Activated CD4-positive, alpha-beta T cell treated with anti-CD3 and anti-CD28 coated beads, Interleukin-2, Interleukin-4, amounts not matched to agents 100 ng/mL and 50 ng/mL, durations not matched to agents 16 hours and 8 hours (primary cell): Measurements from ENCODE around the gene OR10G2.
"Not testable (repeated sequence)": the region's sequence is repeated elsewhere in the genome, so short reads cannot be mapped to it uniquely, and the experiment has no call there.

Experiments used
- DNase-seq: peaks from one replicate; pipeline ENCODE4 v3.0.0-alpha.2; 2020; ENCODE audit warnings: low spot score

Gene OR10G2, protein sequence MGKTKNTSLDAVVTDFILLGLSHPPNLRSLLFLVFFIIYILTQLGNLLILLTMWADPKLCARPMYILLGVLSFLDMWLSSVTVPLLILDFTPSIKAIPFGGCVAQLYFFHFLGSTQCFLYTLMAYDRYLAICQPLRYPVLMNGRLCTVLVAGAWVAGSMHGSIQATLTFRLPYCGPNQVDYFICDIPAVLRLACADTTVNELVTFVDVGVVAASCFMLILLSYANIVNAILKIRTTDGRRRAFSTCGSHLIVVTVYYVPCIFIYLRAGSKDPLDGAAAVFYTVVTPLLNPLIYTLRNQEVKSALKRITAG

DNA sequence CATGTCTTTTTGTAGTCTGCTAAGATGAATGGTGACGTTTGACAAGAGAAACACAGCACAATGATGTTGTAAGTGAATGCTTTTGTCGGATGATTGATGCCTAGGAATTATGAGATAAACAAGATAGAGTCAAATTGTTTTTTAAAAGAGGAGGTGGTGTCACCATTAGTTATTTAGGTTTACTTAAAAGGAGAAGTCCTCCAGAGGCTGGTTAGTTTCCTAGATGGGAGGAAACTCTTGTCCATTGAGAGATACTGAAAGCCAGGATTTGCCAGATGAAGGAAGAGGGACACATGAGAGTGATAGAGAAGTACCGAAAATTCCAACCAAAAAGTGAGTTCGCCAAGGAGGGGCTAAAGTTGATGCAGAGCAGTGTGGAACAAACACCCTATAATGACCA lies at the start of gene OR10G2:
TSS of gene OR10G2 (minus strand) at position 101 of the 400 bp plus-strand sequence. CDS start at position 3, 98 bp downstream.
- DNase-seq = no peak

DNA sequence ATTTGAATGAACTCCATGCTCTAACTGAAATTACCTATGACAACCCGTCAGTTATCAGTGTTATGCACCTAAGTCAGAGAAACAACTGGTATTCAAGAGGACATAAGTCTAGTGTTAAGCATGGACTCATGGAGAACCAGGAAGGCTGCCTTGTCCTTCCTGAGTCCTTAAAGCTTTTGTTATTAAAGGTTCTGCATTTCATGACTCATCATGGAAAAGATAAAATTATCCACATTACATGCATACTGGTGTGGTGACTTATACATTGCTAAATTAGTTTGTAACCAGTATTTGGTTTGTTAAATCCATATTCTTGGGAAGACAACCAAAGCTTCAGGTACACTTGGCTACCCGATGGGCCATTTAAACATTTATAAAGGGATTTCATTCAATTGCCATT lies 45.3 kb upstream of the OR10G2 start:
- no peak for DNase-seq

DNA sequence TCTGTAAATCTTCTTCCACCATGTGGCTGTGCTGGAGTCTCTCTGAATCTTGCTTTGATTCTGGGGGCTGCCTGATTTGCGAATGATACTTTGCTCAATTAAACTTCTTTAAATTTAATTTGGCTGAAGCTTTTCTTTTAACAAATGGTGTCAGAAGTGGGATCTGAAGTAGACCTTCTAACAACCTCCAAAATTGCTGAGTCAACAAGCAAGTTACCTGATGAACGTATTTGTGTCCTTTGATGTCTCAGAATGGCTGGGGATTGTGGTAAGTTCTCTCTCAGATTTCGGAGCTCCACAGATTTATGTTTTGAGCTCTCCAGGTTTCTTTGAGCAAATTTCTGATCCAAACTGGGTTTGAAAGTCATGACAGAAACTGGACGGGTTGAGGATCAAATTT lies 40.8 kb upstream of the OR10G2 start:
- DNase-seq = no peak

DNA sequence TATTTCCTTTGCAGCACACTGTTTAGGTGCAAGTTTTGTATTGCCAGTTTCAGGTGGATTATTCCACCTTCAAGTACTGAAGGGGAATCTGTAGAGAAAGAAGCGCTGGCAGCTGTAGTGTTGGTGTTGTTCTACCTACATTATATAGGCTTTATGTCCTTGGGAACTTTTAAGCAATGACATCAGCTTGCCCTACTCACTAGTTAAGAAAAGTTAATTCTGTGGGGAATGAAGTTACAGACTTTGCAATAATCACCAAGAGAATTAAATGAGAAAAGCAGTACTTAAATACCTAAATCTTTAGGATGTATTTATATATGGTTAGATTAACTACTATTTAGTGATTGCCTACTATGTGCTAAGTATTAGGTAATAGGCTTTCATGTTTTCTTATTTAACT lies 39.0 kb upstream of the OR10G2 start, which contains the start of gene OR4E1:
TSS of gene OR4E1 (minus strand) at position 101 of the 400 bp plus-strand sequence. CDS start 2,883 bp downstream, outside the sequence.
- DNase-seq = no peak

DNA sequence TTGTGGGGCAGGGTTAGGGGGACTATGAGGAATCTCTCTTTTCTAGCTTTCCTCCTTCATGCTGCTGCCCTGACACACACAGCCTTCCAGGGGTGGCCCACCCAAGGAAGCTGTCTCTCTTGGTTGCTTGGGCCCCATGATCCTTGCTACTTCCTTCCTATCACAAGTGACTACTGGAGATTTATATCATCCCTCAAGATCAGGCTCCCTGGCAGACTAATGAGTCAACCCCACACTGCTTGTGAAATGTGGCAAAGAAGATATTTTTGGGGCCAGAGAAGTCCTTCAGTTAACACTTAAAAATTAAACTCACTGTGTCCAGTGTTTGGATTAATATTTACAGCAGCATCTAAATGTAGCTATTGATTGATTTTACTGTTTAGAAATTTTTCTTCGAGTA lies 37.4 kb upstream of the OR10G2 start:
- no peak for DNase-seq

DNA sequence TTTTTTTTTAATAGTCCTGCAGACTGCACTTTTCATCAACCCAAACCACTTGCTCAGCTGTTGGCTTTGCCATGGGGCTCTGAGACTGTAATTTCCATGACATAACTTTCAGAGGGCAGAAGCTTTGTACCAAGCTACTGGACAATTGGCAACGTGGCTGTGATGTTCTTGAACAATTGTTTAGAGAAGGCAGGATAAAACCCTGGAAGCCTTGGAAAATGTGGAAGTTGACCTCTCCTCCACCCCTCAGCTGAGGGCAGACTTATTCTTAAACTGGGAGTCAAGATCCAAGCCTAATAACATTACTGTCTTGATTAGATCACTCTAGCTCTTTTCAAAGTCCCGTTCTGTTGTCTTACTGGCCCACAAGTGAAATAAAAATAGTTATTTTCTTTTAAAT lies 36.6 kb upstream of the OR10G2 start:
- DNase-seq = no peak

DNA sequence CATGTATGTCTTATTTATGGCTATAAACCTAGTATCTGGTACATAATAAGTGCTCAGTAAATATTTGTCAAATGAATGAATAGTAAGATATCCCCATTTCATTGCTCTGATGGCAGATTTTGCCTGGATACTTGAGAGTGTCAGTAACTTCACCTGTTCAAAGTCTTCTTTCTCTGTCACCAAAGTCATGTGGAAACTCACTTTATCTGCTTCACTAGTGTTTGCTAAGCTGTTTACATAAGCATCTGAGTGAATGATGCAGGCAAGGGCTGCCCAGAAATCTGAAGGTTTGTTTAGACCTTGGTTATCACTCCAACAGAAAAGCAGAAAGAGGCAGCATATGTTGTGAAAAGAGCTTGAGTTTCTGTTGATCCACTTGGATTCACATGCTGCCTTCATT lies 34.5 kb upstream of the OR10G2 start:
- DNase-seq = no peak

DNA sequence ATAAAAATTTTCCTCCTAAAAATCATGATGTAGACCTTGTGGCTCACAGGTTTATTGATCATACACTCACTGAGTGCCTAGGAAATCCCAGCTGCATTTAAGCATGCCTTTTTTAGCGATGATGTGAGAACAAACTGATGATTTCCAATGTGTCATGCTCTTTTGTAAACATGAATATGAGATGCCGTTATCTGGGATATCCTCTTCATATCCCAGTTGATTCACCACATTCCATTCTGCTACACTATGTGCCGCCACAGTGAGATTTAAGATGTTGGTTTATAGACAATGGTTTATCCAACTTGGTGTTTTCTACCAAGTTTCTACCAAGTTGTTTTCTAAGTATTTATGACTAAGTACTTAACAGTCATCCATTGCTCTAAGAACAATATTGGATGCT lies 33.6 kb upstream of the OR10G2 start:
- DNase-seq = no peak

DNA sequence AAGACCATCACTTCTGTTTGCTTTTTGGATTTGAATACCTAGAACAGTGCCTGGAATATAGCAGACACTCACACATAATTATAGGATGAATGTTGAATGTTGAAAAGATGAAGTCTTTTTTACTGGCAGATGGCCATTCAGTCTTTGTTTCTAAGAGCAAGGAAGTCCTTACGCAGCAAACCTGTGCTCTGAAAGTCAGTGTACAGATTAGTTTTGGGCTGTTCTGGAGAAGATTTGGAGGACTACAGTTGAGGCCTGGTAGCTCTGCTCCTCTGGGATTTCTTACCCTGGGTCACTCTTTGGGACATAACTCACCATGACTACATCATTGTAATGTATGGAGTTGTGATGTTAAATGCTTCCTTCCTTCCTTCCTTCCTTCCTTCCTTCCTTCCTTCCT lies 22.2 kb upstream of the OR10G2 start:
- no peak for DNase-seq

DNA sequence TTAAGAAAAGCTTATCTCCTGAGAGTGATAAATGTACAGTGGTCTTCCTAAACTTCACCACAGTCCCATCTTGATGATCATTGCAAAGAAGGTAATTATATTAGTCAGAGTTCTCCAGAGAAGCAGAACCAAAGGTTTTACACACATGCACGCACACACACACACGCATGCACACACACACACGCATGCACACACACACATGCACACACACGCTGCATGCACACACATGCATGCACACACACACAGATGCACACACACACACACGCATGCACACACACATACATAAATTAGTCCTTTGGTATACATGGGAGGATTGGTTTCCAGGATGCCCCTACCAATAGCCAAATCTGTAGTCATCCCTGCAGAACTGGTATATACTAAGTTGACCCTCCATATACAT lies 19.5 kb upstream of the OR10G2 start:
- DNase-seq = no peak

DNA sequence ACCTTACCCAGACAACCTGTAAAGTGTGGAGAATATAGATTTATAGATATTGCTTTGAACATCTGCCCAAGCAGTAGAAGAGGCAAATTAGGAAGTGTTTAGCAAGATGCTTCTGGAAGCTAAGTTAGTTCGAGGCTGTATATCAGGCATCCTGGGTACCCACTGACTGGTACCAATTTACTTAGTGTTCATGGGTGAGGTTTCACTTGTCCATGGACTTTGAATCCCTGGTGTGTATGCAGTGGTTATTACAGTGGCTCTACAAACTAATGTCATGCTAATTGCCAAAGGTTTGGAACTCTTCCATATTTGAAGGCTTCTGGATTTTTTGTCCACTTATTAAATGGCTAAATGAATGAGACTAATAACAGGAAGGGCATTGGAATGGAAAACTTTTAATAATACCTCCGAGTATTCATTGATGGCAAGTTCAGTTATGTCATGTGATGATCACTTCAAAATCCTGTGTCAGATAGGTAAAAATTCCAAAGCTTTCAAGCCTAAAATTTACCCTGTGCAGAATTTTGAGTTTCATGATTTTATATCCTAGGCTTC lies 18.7 kb upstream of the OR10G2 start, which contains the start of gene OR4E2:
TSS of gene OR4E2 (plus strand) at position 505 of the 555 bp plus-strand sequence. CDS start 11,248 bp downstream, outside the sequence.
- no peak for DNase-seq

DNA sequence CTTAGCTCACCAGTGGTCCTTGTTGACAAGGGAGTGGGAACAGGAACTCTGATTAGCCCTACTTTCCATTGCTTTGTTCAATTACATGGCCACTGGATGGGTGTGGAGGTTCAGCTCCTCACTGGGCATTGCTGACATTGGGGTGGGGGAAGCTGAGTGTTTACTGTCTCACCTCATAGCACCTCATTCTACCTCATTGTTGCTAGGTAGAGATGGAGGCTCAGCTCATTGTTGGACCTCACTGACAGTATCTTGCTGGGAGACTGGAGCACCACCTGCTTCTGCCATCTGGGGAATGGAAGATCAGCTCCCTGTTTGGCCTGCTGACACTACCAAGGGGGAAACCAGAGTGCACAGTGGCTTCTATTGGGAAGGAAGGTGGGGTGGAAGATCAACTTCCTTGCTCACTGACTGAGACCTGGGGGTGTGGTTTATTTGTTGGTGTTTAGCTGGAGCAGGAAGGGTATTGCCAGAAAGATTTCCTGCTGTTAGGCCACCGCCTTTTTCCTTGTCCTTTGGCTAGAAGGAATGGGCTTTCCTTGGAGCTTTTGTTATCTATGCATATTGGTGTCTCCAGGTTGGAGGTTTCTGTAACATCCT lies 17.6 kb upstream of the OR10G2 start:
- no peak for DNase-seq

DNA sequence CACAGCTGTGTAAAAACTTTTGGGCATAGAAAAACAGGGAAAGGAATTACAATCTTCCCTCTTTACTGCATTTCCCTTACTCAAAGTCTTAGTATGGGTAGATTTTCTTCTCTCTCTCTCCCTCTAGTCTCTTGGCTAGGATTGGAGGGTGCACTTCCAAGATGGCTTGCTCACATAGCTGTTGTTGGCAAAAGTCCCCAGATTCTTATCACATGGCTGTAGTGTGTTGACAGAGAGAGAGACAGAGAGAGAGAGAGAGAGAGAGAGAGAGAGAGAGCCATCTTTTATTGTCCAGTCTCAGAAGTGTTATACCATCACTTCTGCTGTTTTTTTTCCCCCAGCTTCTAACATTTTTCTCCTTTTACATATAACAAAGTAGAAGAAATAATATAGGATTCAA lies 12.6 kb upstream of the OR10G2 start:
- DNase-seq = no peak

DNA sequence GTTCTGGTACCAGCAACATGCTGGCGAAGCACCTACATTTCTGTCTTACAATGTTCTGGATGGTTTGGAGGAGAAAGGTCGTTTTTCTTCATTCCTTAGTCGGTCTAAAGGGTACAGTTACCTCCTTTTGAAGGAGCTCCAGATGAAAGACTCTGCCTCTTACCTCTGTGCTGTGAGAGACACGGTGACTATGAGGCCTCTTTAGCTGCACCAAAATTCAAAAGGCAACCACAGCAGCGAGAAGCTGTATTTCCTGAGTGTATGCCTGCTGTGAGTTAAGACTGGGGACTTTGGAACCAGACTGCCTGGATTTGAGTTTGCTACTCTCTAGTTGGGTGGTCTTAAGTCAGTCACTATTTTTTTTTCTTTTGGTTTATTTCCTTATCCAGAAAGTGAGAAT lies 8.7 kb upstream of the OR10G2 start:
- DNase-seq = no peak

DNA sequence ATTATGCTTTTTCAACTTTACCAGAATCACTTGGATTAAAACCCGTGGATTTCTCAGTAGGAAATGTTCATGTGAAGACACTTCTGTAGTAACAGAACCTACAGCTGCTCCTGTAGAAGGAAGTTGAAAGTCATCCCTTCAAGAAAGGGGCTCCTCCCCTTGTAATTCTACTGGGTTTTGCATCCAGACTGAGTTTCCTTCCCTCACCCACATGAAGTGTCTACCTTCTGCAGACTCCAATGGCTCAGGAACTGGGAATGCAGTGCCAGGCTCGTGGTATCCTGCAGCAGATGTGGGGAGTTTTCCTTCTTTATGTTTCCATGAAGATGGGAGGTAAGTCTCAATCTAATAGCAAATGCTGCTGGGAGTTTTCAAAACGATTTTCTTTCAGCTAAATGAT lies 7.9 kb upstream of the OR10G2 start:
- DNase-seq = no peak

DNA sequence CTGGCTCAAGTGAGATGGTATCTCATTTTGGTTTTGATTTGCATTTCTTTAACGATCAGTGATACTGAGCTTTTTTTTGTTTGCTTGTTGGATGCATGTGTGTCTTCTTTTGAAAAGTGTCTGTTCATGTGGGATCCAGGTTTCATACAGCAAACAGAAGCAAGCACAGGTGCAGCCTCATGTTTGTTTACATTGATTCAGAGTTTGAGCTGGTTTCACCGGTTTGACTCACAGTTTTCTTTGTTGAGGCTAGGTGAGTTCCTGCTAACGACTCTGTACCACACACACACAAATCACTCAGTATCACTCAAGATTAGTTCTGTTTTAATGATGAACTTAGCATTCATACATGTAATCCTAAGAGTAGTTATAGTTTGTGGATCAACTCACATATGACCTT lies 3.7 kb downstream of the OR10G2 start:
- no peak for DNase-seq

DNA sequence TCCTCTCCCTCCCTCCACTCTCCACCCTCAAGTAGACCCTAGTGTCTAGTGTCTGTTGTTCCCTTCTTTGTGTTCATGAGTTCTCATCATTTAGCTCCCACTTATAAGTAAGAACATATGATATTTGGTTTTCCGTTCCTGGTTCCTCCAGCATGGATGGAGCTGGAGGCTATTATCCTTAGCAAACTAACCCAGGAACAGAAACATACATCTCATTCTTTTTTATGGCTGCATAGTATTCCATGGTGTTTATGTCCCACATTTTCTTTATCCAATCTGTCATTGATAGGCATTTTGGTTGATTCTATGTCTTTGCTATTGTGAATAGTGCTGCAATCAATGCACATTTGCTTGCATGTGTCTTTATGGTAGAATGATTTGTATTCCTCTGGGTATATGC lies 4.2 kb downstream of the OR10G2 start:
- not testable (repeated sequence) for DNase-seq

DNA sequence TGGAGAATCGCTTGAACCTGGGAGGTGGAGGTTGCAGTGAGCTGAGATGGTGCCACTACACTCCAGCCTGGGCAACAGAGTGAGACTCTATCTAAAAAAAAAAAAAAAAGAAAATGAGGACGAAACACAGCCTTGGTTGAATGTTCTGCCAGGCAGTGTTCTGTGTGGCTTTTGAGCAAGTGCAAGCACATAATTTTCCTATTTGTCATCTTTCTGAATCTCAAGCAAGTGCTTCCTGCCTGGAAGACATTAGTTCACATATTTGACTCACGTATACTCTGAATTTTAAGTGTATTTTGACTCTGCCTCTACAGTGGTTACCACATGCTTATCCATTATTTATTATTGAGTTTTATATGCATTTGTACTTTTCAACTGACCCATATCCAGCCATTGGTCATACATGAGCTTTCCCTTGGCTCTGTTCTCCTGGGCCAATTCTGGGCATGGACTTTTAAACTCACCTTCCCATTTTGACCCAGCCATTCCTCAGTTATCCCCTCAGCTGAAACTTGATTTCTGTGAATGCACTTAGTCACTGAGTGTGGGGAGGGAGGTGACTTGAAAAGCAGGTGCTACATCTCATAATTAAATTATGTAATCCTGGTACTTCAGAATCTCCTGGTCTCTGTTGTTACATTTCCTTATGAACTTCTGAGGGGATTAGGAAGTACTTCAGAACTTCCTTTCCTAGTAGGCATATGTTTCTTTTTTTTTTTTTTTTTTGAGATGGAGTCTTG lies 8.1 kb downstream of the OR10G2 start:
- no peak for DNase-seq

DNA sequence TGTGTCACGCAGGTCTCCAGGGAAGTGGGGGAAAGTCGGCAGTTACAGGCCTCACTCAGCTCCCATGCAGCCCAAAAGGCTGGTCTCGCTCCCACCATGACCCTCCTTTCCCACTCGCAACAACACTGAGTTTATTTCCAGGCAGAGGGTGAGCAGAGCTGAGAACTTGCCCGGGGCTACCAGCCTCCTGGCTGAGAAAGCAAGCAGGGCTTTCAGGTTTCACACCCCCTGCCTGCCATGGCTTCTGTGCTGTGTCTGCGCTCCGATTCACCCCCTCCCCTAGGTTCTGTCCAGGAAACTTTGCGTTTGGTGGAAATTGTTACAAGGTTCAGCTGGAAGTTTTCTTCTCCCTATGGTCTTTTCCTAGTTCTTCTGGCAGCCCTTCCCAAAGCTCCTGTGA lies 17.1 kb downstream of the OR10G2 start:
- DNase-seq = no peak

DNA sequence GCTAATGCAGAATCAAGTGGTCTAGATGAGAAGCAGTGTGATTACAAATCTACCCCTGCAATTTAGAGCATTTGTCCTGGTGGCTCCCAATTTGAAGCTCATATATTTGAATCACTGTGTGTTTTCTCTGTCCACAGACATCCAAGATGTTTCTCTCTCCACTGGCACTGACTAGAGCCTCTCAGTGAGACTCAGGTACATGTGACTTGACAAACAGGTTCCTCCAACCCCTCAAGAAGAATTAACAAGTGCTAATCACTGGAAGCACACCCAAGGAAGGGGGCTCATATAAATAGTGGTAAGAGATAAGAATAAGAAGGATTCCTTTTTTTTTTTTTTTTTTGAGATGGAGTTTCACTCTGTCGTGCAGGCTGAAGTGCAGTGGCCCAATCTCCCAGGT lies 20.5 kb downstream of the OR10G2 start:
- no peak for DNase-seq

DNA sequence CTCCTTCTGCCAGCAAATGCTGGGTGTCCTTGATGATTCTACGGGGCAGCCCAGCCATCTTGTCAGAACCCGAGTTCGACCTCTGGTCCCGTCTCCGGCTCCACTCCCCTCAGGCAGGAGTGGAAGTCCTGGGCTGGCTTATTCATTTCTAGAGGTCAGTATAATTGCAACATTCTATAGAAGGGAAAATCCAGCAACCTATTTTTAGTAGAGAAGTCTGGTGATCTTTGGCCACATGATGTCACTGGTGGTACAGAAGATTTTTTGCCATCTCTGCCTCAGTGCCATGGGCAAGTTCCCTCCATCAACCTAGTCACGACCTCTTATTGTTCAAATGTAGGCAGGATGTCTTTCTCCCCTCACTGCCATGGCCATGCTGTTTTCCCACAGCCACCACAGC lies 22.4 kb downstream of the OR10G2 start:
- no peak for DNase-seq

DNA sequence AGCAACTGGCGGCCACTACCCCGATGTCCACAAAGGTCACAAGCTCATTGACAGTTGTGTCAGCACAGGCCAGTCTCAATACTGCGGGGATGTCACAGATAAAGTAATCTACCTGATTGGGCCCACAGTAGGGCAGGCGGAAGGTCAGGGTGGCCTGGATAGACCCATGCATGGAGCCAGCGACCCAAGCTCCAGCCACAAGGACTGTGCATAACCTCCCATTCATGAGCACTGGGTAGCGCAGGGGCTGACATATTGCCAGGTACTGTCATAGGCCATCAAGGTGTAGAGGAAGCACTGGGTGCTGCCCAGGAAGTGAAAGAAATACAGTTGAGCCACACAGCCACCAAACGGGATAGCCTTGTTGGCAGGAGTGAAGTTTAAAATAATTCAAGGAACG lies 32.6 kb downstream of the OR10G2 start:
- not testable (repeated sequence) for DNase-seq

DNA sequence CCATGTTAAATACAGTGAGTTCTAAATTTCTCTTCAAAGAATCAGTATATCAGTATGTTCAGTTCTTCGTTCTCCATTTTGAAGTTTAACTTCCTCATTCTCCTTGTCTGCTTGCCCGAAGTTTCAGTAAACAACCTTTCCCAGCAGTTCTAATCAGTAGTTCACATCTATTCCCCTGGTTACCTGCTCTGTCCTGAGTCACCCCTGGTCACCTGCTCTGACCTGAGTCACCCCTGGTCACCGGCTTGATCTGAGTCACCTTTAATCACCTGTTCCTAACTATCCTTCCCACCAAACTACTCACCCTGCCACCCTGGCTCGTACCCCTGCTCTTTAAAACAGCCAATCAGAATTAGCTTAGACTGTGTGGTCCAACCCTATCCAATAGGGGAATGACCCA lies 45.4 kb downstream of the OR10G2 start:
- no peak for DNase-seq
